ENCODE measurements around the gene GIT1. TPM values are rescaled to one million over a fixed set of nuclear protein-coding genes. Genes with fewer than 3 reads are reported as not detected.

GIT1 gene
- total and polyA plus RNA-seq, 9 of the 15 experiments (the other 6 are each of a cell fraction or from before 2014, with no cell fraction given): 0.35 to 35.3 (median 17.1) TPM

DNA sequence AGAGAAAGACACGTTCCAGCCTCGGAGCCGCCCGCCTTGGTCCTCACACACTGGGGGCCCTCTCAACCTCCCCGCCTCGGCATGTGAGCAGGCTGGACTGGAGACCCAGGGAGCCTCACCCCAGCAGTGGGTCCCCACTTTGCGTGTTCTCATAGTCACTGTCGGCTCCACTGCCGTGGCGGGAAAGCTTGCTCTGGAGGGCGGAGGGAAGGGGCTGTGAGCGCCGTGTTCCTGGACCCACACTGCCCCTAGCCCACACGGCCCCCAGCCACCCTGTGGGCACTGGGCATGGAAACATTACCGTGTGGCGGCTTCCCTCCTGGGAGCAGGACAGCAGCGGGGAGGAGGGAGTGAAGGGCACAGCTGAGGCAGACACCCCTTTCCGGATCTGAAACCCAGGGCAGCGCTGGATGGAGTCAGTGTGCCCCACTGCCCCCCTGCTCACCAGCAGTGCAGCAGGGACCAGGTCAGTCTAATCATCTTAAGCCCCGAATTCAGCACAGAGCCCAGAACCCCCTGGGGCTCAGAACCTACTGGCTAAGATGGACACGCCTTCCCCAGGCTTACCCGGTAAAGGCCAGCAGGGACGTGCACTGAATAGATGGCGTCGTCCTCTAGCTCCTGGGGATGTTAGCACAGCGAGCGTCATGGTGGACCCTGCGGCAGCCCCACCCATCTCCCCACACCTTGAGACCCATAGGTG, 13.8 kb downstream of the GIT1 start:
- Histone ChIP-seq H2AFZ (ENCODE audit: low read depth, low read length) (no peak overlapping the region), H3K4me1 (replicated peaks in 1 of 2; ENCODE audit: control insufficient read depth in 2 of 2, insufficient read depth in 2 of 2, low read length in 2 of 2) (peaks cover 0 to 50% of the 10 kb centered on the region in 2 experiments; a peak in 2 of 5 replicates), H3K4me3 (no peak overlapping the region), H3K27me3 (ENCODE audit: control insufficient read depth in 2 of 2, insufficient read depth in 2 of 2, low read length in 2 of 2) (no peaks in the 10 kb centered on the region), H3K4me2 (ENCODE audit: insufficient read depth, low read length) (no peak overlapping the region), H3K79me2 (ENCODE audit: control insufficient read depth, insufficient read depth, low read length) (no peaks in the 10 kb centered on the region), H3K36me3 (ENCODE audit: control insufficient read depth, insufficient read depth, low read length) (peaks cover 56% of the 10 kb centered on the region; the same call in 2 of the 3 replicates), H3K27ac (ENCODE audit: extremely low read depth, low read depth, low read length) (no peak overlapping the region), H3K9me3 (replicated peaks; ENCODE audit: control insufficient read depth, insufficient read depth, low read depth, low read length) (no peaks in the 10 kb centered on the region), H3K9me1 (ENCODE audit: control insufficient read depth, insufficient read depth, low read length) (peaks cover 3% of the 10 kb centered on the region), H3K9ac (ENCODE audit: insufficient read depth in 1 of 2, low read depth in 2 of 2, low read length in 2 of 2) (no peak overlapping the region), H4K20me1 (replicated peaks; ENCODE audit: control insufficient read depth, insufficient read depth, low read length) (no peaks in the 10 kb centered on the region)
- CTCF ChIA-PET (ENCODE audit: low intra/inter-chr PET ratio): no interaction called here
- POLR2A ChIA-PET: interaction anchor here (0.6 to 3.6 kb wide), 3 partner anchors 11 to 157 kb away, joined by 3 to 25 read pairs (median 3); no protein-coding TSS in a partner anchor
- BruUV-seq (replicated peaks): no TSS peak
- TF ChIP-seq TSC22D4 (tag; IDR thresholded peaks at IDR 0.05): no peak
- TF ChIP-seq POLR2G (IDR thresholded peaks at IDR 0.05; ENCODE audit: low read depth, low read length): peak; percentile 49
- FAIRE-seq (no peak), ATAC-seq (no peak), DNase-seq (ENCODE audit: extremely low read depth in 1 of 4, low spot score in 3 of 4) (no peak)
- 84% methylated on average over 24 of the region's 28 CpGs for WGBS (ENCODE audit: insufficient coverage, low coverage, missing lambda C conversion rate)
- in situ Hi-C loops (cut with MboI): no loop called here
- intact Hi-C loops (cut with micrococcal nuclease): no loop called here

DNA sequence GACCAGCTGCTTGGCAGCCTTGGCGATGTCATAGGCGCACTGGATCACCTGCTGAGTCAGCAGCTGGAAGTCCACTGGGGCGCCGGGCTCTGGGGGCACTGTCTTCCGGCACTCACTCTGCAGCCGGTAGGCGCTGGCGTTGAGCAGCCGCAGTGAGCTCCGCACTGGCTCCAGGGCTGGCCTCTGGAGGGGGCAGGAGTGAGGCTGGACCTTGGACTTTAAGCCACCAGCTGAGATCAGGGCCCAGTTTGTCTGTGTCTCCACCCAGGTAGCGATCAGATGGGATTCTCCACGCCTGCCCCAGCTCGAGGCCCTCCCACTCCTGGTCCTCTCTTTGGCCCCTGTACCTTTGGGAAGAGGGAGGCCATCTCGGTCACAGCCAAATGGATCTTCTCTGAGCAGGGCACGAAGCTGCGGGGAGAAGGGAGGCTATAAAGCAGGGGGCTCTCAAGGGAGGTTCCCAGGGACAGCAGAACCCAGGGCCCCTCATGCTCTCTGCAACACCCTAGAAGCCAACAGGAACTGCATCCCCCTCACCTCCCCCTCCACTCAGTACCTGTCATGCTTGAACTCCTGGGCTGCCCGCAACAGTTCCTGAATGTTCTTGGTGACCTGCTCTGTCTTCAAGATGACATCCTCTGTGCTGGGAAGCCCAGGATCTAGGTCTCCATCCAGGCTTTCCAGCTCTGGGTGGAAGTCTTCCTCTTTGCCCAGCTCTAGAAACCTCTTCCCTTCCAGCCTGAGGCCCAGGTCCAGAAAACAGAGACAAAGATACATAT, 14.5 kb downstream of the GIT1 start:
- ATAC-seq (no peak), DNase-seq (ENCODE audit: extremely low read depth in 1 of 4, low spot score in 3 of 4) (no peak), FAIRE-seq (no peak)
- ChIA-PET CTCF (ENCODE audit: low intra/inter-chr PET ratio) (no interaction called here), POLR2A (interaction anchor here (0.6 to 3.6 kb wide), 5 partner anchors 11 to 281 kb away, joined by 3 to 25 read pairs (median 4); partner anchors contain the start of gene NUFIP2)
- 90% methylated on average over 16 of the region's 17 CpGs for WGBS (ENCODE audit: insufficient coverage, low coverage, missing lambda C conversion rate)
- no peaks in the 10 kb centered on the region for H3K27me3 ChIP-seq (ENCODE audit: control insufficient read depth in 2 of 2, insufficient read depth in 2 of 2, low read length in 2 of 2)
- in situ Hi-C loops (cut with MboI) (no loop called here), intact Hi-C loops (cut with micrococcal nuclease) (no loop called here)
- H4K20me1 ChIP-seq (replicated peaks; ENCODE audit: control insufficient read depth, insufficient read depth, low read length): no peaks in the 10 kb centered on the region
- no peak overlapping the region for H3K4me3 ChIP-seq
- peaks cover 0 to 50% of the 10 kb centered on the region in 2 experiments; a peak in 2 of 5 replicates for H3K4me1 ChIP-seq (replicated peaks in 1 of 2; ENCODE audit: control insufficient read depth in 2 of 2, insufficient read depth in 2 of 2, low read length in 2 of 2)
- no peak overlapping the region for H3K9ac ChIP-seq (ENCODE audit: insufficient read depth in 1 of 2, low read depth in 2 of 2, low read length in 2 of 2)
- peak; percentile 20; the same call in 1 of the 2 replicates for TF ChIP-seq MAFG (tag; conservative IDR thresholded peaks at IDR 0.05)
- TF ChIP-seq TAF15 (IDR thresholded peaks at IDR 0.05; ENCODE audit: low read depth, low read length): no peak
- peak; percentile 44; the same call in 1 of the 2 replicates for TF ChIP-seq C11orf30 (IDR thresholded peaks at IDR 0.05; ENCODE audit: low read depth)
- 0 out of 2 replicates have a peak, but pooled peaks have one; percentile 48 for TF ChIP-seq ZNF316 (IDR thresholded peaks at IDR 0.05)
- H2AFZ ChIP-seq (ENCODE audit: low read depth, low read length): no peak overlapping the region
- no TSS peak for BruUV-seq (replicated peaks)
- H3K36me3 ChIP-seq (ENCODE audit: control insufficient read depth, insufficient read depth, low read length): peaks cover 54% of the 10 kb centered on the region; the same call in 2 of the 3 replicates
- H3K9me1 ChIP-seq (ENCODE audit: control insufficient read depth, insufficient read depth, low read length): peaks cover 3% of the 10 kb centered on the region
- no peaks in the 10 kb centered on the region for H3K9me3 ChIP-seq (replicated peaks; ENCODE audit: control insufficient read depth, insufficient read depth, low read depth, low read length)
- no peak overlapping the region for H3K27ac ChIP-seq (ENCODE audit: extremely low read depth, low read depth, low read length)
- no peaks in the 10 kb centered on the region for H3K79me2 ChIP-seq (ENCODE audit: control insufficient read depth, insufficient read depth, low read length)
- H3K4me2 ChIP-seq (ENCODE audit: insufficient read depth, low read length): no peak overlapping the region

All from K562 (cell line).